GM18951 (cell line): ENCODE measurements around the gene HEMGN.

Source experiments
- POLR2A ChIP-seq: IDR thresholded peaks from 4 replicates; pipeline ENCODE4 v1.6.1; 2011; ENCODE audit warnings: mild to moderate bottlenecking; ENCODE audit not compliant: insufficient read length, insufficient read depth; ENCODE audit errors: extremely low read depth
- in situ Hi-C: fragments of 300-500 bp; cut with MboI; formaldehyde crosslinking; loops from one replicate; pipeline ENCODE4 v1.12.0; 2022; ENCODE audit warnings: low sequenced_read_pairs, mixed read lengths, inconsistent platforms; ENCODE audit not compliant: unreplicated experiment

HEMGN gene

DNA sequence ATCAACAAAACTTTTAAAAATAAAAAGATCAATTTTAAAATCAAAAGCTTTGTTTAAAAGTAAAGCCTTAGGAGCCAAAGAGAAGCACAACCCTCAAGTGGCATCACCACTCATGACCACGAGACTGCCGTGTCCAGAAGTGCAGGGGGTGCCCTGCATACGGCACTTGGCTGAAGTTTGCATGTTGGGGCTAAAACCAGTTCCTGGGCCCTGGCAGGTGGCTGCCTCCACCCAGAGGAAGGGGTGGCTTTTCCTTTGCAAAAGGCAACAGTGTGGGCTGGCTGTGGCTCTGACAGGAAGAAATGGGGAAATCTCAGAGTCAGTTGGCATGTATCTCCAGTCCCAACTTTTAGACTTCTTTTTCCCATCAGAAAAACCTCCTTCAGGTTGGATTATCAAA is 30.9 kb downstream of the HEMGN start:
- in situ Hi-C loops: no loop called here

GRCh38 chr9:97906236-97906831 is 31.6 kb downstream of the HEMGN start:
- in situ Hi-C loops: no loop called here
- no peak for TF ChIP-seq POLR2A

More for the DNA sequence above, 30.9 kb downstream of the HEMGN start:
- TF ChIP-seq POLR2A: no peak

DNA sequence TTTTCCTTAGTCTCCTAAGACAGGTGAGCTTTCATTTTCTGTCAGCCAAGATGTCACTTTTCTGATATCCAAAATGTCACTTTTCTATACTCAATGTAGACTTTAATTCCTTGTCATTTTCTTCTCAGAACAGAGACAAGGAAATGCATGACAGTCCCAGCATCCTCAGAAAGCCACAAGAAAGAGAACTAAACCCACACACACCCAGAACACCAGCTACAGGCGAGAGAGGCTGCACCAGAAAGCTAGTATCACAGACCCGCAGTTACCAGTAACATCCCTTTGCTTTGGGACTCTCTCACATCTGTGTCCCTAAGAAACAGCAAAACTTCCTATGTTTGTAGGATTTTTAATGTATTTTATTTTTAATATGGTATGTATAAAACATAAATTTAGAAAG is 32.7 kb downstream of the HEMGN start:
- no peak for TF ChIP-seq POLR2A
- in situ Hi-C loops: no loop called here

- in situ Hi-C loops: no loop called here
- TF ChIP-seq POLR2A: no peak
These were observed 33.2 kb downstream of the HEMGN start for GRCh38 chr9:97904725-97905124.

- TF ChIP-seq POLR2A: no peak
- in situ Hi-C loops: no loop called here
These were observed 34.8 kb downstream of the HEMGN start for GRCh38 chr9:97903177-97903576.

- TF ChIP-seq POLR2A: no peak
- in situ Hi-C loops: no loop called here
These were observed 37.0 kb downstream of the HEMGN start for GRCh38 chr9:97900738-97901565.

GRCh38 chr9:97900103-97900737 is 37.8 kb downstream of the HEMGN start:
- TF ChIP-seq POLR2A: no peak
- in situ Hi-C loops: no loop called here

DNA sequence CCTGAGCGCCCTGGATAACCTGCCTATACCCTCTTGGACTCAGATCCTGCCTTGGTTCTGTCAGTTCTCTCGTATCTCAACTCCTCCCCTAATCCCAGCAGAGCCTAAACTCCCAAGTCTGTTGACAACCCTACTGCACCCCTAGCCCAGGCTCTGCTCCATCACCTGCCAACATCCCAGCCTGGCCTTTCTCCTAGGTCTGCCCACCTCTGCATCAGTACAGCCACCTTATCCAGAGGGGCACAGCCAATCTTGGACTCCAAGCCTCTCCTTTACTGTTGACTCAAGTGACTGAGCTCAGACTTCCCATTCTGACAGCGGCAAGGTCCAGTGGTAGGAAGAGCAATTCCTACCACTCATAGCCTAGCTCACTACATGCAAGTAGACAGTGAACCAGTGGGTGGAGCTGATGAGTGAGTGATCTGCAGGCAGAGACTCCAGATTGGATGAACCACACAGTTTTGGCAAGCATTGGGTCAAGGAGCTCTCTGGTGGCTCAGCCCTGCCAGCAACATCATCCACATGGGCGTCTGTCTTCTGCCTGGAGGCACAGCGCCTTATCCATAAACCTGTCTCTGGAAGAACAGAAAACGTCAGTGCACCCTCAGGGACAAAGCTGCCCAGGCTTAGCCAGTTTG is 42.2 kb downstream of the HEMGN start:
- no peak for TF ChIP-seq POLR2A
- in situ Hi-C loops: loop anchor here (10.0 kb wide), 1 partner anchor 191 kb away; no protein-coding TSS in a partner anchor

GRCh38 chr9:97895211-97895610 is 42.8 kb downstream of the HEMGN start:
- TF ChIP-seq POLR2A: no peak
- in situ Hi-C loops: loop anchor here (10.0 kb wide), 1 partner anchor 190 kb away; no protein-coding TSS in a partner anchor

- in situ Hi-C loops: loop anchor here (10.0 kb wide), 1 partner anchor 188 kb away; no protein-coding TSS in a partner anchor
- no peak for TF ChIP-seq POLR2A
These were observed 45.6 kb downstream of the HEMGN start for GRCh38 chr9:97892421-97892820.

DNA sequence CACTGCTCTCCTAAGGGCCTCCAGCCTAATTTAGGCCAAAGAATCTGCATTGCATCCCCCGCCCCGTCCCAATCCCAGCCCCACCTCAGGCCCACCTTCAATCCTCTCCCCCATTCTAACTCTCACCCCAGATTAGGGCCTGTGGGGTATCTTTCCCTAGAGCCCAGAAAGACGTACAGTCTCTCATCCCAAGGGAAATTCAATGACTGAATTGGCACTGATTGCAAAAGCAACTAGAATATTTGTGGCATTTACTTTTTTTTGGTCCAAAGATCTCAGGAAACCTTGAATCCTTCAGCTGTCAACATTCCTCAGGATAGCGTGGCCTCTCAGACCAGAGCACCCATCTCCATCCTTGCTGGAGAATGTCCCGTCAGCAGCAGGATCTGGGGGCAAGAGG is 46.2 kb downstream of the HEMGN start:
- TF ChIP-seq POLR2A: no peak
- in situ Hi-C loops: loop anchor here (10.0 kb wide), 1 partner anchor 187 kb away; no protein-coding TSS in a partner anchor

DNA sequence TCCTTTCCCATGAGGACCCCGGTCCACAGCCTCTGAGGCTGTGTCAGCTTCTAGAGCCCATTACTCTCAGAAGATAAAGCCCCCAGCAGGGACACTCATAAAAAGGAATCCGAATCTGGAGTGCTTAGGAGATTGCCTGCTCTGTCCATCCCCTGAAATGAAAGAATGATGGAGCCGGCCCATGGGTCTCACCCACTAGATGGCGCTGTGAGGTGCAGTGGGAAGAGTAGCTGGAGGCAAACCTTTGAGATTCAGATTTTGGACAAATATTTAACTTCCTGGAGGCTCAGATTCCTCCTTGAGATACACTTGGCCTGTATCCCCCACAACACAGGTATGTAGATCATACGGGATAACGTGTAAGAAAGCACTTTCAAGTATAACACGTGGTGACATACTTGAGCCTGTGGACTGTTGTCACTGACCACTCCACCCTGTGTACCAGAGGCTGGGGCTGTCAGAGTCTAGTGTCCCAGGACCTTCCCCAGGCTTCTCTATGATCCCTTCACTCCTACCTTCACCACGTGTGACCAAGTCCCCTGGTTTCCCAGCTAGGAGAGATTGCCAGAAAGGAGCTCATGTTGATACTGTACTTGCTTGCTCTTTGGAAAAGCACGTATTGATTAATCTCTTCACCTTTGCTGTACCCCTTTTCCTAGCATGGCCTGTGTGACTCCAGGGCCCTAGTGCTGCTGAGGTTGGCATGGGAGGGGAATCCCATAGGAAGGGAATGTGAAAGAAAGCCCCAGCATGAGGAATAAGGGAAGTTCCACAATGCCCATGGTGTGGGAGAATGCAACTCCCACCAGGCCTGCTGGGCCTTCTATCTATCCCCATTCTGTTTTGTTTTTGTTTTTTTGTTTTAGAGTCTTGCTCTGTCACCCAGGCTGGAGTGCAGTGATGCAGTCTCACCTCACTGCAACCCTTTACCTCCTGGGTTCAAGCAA is 47.8 kb downstream of the HEMGN start:
- in situ Hi-C loops: loop anchor here (10.0 kb wide), 1 partner anchor 185 kb away; no protein-coding TSS in a partner anchor
- TF ChIP-seq POLR2A: no peak
